HG03558 (cell line): ENCODE measurements around the gene RAB27B.

ENCODE experiments used
- ATAC-seq: cut with Tn5 transposase; IDR thresholded peaks from one replicate; pipeline ENCODE4 v1.9.1; 2021; ENCODE audit warnings: moderate number of reproducible peaks; ENCODE audit not compliant: unreplicated experiment; ENCODE audit errors: extremely low read depth

The RAB27B gene

GRCh38 chr18:54857499-54857898 is 29.2 kb downstream of the RAB27B start:
- no peak for ATAC-seq

DNA sequence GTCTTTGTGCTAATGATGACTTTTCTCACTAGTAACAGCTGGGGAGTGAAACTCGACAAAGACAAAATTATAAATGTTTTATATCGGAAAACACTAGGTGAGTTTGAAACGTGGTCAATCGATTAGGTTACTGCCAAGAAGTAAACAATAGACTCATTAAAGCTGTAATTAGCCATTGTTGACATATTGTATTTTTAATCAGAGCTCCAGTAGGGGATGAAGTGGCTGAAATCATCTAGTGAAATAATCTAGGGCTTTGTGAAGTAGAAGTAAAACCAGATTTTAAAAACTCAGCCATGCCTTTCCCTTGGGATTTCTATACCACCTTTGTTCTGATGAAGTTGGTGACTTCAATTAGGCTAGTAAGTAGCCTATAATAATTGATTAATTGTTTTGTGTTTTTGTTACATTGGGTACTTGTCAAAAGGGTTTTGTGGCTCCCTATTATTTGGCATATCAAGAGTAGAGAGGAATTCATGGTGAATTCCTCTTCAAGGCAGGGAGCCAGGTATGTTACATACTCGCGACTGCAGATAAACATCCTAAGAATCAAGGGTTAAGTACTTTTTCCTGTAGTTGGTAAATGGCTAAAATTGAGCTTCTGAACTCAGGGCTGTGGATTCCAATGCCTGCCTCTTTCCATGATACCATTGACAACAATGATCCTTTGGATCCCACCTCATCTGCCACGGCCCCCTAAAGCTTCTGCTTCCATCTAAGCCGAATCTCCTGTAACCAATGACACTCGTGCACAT is 31.6 kb downstream of the RAB27B start:
- ATAC-seq: no peak

- no peak for ATAC-seq
Observed at GRCh38 chr18:54860941-54861340, 32.7 kb downstream of the RAB27B start.

GRCh38 chr18:54867131-54867530 is 38.9 kb downstream of the RAB27B start:
- no peak for ATAC-seq

GRCh38 chr18:54871231-54871630 is 43.0 kb downstream of the RAB27B start:
- ATAC-seq: no peak

DNA sequence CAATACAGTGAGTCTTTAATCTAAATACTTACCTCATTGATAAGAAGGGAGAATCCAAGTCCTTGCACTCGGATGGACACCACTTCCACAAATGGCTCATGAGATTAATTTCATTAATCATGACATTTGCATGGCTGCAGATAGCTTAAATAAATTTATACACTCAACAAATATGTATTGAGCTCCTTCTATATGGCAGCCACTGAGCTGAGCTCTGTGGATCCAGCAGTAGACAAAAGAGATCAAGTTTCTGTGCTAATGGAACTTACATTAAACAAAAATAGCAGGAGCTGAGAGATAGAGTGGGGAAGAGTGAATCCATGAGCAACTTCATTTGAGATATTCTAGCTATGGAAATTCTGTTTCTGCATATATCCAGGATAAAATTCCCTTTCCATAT is 44.4 kb downstream of the RAB27B start:
- no peak for ATAC-seq

GRCh38 chr18:54873884-54874255 is 45.6 kb downstream of the RAB27B start:
- no peak for ATAC-seq

DNA sequence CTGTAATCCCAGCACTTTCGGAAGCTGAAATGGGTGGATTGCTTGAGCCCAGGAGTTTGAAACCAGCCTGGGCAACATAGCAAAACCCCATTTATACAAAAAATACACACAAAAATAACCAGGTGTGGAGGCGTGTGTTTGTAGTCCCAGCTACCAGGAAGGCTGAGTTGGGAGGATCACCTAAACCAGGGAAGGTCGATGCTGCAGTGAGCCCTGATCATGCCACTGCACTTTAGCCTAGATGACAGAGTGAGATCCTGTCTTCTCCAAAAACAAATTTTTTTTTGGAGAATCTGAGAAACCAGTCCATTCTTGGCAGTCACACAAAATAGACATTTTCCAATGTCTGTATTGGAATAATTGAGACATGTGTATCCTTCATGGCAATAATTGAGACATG is 46.8 kb downstream of the RAB27B start:
- ATAC-seq: no peak

DNA sequence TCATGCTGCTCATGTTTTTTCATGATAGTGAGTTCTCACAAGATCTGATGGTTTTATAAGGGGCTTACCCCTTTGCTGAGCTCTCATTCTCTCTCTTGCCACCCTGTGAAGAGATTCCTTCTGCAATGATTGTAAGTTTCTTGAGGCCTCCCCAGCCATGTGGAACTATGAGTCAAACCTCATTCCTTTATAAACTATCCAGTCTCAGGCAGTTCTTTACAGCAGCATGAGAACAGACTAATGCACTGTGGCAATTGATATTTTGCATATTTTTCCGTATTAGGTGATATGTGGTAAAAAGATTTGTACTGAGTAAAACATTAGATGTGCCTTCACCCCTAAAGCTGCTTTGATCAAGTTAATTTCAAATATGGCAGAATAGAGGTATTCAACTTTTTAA is 48.8 kb downstream of the RAB27B start:
- ATAC-seq: no peak

GRCh38 chr18:54878159-54878622 is 49.9 kb downstream of the RAB27B start:
- ATAC-seq: no peak

- no peak for ATAC-seq
Observed at GRCh38 chr18:54878659-54879358, 50.5 kb downstream of the RAB27B start.

GRCh38 chr18:54879691-54880090 is 51.4 kb downstream of the RAB27B start:
- ATAC-seq: no peak

DNA sequence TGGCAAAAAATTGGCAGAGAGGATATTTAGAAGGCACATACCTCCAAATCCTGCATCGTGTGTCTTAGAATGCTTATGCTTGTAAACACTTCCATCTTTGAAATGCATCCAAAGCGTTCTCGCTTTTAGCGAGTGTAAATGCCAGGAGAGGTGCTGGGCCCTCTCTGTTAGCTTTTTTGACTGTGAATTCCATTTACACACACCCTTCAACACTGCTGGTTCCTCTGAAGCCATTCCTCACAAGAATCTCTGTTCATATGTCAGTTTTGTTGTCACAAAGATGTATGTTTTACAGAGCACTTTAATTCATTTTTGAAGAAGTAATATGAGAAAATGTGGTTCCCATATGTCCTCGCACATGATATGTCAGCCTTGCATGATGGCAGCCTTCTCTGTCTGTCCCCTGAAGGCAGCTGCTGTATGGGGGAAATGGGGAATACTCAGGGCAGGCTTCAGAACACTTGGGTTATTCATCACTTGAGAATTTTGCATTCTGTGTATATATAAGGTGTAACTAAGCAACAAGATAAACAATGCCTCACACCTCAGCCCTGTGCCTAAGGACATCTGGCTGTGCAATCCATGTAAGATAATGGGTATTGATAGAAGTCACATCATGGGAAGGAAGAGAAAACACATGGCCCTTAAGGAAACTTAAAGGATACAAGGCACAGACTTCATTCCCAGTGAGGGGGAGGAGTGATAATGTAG is 52.3 kb downstream of the RAB27B start:
- ATAC-seq: no peak

DNA sequence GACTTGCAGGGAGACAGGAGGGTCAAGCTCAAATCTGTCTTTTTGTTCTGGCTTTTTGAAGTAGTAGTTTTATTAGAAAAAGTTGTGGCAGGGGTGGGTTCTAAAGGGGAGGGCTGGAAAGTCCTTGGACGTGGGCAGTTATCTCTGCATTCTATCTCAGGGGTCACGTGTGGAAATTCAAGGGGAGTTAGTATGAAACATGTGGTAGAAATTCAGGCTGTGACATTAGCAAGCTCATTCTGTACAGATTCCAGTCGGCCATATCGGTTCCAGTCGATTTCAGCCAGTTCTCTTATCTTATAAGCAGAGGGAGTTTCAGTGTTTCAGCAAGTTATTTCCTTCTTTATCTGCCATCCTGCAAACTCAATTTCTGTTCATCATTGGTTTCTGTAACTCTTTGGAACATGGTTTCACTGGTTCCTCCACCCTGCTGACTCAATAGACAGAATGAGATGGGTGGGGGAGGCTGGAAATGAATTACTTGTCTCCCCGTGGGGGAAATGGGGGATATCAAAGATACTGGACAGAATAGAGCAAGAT is 53.0 kb downstream of the RAB27B start:
- ATAC-seq: no peak

DNA sequence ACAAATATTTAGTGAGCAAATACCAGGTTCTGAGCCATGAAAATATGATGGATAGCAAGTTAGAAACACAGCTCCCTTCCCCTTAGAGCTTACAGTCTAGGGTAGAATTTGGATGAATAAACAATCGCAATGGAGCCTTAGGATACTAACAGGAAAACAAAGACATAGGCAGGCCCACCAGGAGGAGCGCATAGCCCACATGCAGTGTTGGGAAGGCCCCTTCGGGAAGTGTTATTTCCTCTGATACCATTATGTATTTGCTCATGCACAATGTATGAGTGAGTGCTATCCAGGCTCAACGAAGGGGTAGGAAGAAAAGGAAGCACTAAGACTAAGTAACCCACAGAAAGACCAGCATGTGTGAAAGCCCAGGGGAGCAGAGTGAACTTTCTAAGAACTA is 54.0 kb downstream of the RAB27B start:
- ATAC-seq: no peak

DNA sequence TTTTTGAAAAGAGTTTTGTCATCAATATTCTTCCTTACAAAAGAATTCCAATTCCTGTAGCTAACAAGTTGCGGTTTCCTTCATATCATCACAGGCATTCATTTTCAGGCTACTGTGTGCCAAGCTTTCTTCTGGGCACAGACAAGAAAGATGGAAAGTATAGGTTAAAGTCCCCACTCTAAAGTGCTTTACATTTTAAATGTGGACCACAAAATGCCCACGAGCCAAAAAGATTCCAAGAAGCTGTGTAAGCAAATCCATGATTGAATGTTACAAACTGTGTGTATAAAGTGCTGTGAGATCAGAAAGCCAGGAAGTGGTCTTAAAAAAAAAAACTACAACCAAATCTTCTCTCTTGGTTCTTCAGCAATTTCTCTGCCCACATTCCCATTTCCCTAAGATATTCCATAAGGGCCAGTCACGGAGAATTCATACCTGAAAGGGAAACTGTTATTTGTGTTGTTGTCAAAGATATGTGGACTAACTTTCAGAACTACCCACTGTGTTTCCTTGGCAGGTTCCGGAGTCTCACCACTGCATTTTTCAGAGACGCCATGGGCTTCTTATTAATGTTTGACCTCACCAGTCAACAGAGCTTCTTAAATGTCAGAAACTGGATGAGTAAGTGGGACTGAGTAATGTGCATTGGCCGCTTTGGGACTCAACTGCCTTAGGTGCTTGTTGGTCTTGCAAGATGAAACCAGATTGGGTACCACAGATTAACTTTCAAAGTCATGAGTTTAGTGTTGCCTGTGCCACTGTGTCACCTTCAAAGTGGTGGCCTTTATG is 55.7 kb downstream of the RAB27B start:
- ATAC-seq: no peak

- ATAC-seq: no peak
Observed at GRCh38 chr18:54888378-54888777, 60.1 kb downstream of the RAB27B start.

DNA sequence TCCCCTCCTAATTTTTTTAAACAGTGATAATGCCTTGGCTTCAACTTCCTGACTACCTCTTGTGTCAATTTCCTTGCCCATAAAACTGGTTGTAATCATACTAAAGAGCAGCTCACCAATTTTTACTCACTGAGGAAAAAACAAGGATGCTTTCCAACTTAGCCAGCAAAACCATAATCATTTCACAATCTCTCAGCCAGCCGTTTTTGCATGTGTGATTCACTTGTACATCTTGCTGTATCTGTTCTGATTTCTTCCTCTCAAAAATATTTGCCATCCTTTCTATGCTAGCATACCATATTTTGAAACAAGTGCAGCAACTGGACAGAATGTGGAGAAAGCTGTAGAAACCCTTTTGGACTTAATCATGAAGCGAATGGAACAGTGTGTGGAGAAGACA is 60.7 kb downstream of the RAB27B start:
- no peak for ATAC-seq

DNA sequence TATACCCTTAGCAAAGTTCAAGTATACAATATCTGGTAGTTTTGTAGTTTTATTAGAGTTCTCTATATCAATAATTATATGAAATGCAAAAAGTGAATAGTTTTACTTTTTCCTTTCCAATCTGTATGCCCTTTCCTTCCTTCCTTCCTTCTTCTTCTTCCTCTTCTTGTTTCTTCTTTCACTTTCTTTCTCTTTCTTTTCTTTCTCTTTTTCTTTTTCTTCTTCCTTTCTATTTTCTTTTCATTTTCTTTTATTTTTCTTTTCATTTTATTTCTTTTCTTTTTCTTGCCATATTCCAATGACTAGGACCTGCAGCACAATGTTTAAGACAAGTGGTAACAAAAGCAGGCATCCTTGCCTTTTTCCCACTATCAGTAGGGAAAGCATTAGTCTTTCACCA is 71.2 kb downstream of the RAB27B start:
- no peak for ATAC-seq

DNA sequence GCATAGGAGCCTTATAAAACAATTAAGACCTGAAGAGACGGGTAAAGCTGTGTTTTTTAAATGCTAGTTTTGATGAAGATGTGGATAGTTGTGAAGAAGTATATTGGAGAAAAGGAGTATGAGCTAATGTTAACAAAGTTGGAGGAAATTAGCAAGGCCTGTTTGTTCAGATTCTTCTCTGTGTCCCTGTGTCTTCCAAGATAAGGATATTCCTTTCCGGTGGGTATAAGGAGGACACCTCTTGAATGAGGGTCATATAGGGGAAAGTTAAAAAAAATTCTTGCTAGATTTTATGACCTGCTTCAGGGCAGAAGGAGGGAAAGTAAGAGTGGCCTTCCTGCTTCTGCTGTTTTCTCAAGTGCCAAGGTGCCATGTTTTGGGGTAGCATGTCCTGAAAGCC is 72.0 kb downstream of the RAB27B start:
- ATAC-seq: no peak
